GM12875 (cell line): ENCODE data around the gene EP400.

ENCODE experiments used
- H3K4me3 ChIP-seq: one replicate; pipeline ENCODE4 v1.5.1; 2011; ENCODE audit warnings: low read depth, low read length, control low read depth
- TF ChIP-seq, protein P1 (sequence below): IDR thresholded peaks from 2 replicates; pipeline ENCODE4 v1.5.1; 2011; ENCODE audit warnings: low read depth, mild to moderate bottlenecking, control low read depth, inconsistent platforms, low read length, moderate library complexity, borderline replicate concordance; ENCODE audit not compliant: insufficient read depth

EP400 gene

GRCh38 chr12:132118876-132119275 lies 169.1 kb downstream of the EP400 start:
- H3K4me3 ChIP-seq, result no peak overlapping the region
- TF ChIP-seq, protein P1, sequence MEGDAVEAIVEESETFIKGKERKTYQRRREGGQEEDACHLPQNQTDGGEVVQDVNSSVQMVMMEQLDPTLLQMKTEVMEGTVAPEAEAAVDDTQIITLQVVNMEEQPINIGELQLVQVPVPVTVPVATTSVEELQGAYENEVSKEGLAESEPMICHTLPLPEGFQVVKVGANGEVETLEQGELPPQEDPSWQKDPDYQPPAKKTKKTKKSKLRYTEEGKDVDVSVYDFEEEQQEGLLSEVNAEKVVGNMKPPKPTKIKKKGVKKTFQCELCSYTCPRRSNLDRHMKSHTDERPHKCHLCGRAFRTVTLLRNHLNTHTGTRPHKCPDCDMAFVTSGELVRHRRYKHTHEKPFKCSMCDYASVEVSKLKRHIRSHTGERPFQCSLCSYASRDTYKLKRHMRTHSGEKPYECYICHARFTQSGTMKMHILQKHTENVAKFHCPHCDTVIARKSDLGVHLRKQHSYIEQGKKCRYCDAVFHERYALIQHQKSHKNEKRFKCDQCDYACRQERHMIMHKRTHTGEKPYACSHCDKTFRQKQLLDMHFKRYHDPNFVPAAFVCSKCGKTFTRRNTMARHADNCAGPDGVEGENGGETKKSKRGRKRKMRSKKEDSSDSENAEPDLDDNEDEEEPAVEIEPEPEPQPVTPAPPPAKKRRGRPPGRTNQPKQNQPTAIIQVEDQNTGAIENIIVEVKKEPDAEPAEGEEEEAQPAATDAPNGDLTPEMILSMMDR, result no peak

GRCh38 chr12:132121283-132121682 lies 171.5 kb downstream of the EP400 start:
- TF ChIP-seq, protein P1, result no peak

DNA sequence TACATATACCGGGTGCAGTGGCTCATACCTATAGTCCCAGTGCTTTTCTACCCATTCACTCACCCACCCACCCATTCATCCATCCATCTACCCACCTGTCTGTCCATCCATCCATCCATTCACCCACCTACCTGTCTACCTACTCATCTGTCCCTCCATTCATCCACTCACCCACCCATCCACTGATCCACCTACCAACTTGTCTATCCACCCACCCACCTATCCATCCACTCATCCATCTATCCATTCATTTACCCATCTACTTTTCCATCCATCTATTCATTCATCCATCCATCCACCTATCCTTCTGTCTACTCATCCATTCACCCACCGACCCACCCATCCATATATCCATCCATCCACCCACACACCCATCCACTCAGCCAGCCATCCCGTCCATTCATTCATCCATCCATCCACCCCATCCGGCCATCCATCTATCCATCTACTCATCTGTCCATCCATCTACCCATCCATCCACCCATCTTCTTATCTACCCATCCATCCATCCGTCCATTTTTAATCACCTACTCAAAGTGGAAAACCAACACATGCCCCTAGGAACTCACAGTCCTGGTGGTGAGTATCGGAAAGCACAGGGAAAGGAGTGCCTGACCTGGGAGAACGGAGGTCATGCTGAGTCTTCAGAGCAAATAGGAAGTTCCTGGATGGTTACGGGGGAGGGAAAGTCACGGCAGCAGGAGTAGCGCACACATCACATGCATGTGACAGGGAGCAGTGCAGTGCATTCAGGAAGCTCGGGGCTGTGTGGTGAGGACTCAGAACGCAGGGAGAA lies 174.4 kb downstream of the EP400 start:
- H3K4me3 ChIP-seq, result no peak overlapping the region
- TF ChIP-seq, protein P1, result no peak

More at GRCh38 chr12:132121283-132121682, 171.5 kb downstream of the EP400 start:
- H3K4me3 ChIP-seq, result no peak overlapping the region

DNA sequence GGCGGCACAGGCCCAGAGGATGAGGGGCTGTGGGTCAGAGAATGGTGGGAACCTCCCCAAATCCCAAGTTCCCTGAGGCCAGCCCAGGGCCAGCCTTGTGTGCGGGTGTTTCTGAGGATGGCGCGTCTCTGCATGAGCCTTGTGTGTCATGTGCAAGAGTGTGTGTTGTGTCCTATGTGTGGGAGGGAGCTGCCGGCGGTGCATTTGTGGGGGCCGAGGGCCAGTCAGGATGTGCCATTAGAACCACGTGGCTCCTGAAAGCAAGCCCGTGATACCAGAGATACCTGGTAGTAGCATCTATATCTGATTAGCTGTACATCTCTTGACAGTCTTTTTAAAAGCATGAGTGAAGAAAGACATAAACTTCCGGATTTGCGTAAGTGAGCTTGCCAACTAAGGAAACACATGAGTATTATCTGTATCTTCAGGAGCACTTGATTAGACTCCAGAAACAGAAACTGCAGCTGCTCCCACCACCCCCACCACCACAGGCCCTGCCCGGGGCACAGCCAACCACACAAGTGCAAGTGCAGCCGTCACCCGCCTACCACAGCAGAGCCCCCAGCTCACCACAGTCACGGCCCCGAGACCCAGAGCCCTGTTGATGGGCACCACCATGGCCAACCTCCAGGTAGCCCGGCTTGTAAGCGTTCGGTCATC lies 175.2 kb downstream of the EP400 start:
- TF ChIP-seq, protein P1, result no peak
- H3K4me3 ChIP-seq, result no peak overlapping the region

GRCh38 chr12:132125736-132126135 lies 176.0 kb downstream of the EP400 start:
- no peak overlapping the region for H3K4me3 ChIP-seq
- TF ChIP-seq, protein P1, result no peak

DNA sequence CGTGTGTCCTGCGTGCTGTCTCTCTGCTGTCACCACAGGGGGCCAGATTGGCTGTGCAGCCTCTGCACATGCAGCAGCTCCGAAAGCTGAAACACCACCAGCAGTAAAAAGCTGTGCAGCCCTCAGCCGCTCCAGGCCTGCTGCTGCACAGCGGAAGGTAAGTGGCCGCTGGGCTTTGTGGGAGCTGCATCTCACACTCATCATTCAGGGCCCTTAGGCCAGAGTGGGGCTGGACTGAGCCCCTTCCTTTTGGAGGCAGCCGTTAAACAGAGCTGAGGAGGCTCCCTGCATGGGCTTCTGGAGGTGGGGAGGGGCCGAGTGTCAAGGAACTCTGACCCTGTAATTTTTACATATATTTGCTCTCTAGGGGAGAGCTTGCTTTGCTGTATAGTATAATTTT lies 177.3 kb downstream of the EP400 start:
- TF ChIP-seq, protein P1, result no peak
- no peak overlapping the region for H3K4me3 ChIP-seq

- TF ChIP-seq, protein P1, result no peak
These were observed 179.3 kb downstream of the EP400 start for GRCh38 chr12:132129007-132129406.

More at GRCh38 chr12:132129007-132129406, 179.3 kb downstream of the EP400 start:
- H3K4me3 ChIP-seq, result no peak overlapping the region
